Endodermal cell (in vitro differentiated cells): ENCODE measurements around the gene LMF1. TPM values are rescaled to one million over a fixed set of nuclear protein-coding genes. Genes with fewer than 3 reads are reported as not detected.

Experiments used
- DNase-seq: peaks from one replicate; pipeline ENCODE4 v3.0.0-alpha.2; 2017
- H3K27ac ChIP-seq: 2 replicates; pipeline ENCODE4 v1.5.1; 2013; ENCODE audit warnings: mild to moderate bottlenecking, low read depth, low read length, moderate library complexity
- H3K27me3 ChIP-seq: 2 replicates; pipeline ENCODE4 v1.6.1; 2013; ENCODE audit warnings: mild to moderate bottlenecking, low read length, moderate library complexity; ENCODE audit not compliant: insufficient read depth, control insufficient read depth, poor library complexity, severe bottlenecking
- H3K36me3 ChIP-seq: 2 replicates; pipeline ENCODE4 v1.7.0; 2013; ENCODE audit warnings: mild to moderate bottlenecking, low read length, moderate library complexity; ENCODE audit not compliant: control insufficient read depth, insufficient read depth
- H3K4me1 ChIP-seq: one replicate; pipeline ENCODE4 v1.7.0; 2013; ENCODE audit warnings: low read length; ENCODE audit not compliant: control insufficient read depth, insufficient read depth
- H3K4me3 ChIP-seq: 2 replicates; pipeline ENCODE4 v1.5.1; 2013; ENCODE audit warnings: mild to moderate bottlenecking, low read length, moderate library complexity
- H3K9ac ChIP-seq: 2 replicates; pipeline ENCODE4 v1.6.1; 2013; ENCODE audit warnings: mild to moderate bottlenecking, low read length, moderate library complexity; ENCODE audit not compliant: poor library complexity, severe bottlenecking; ENCODE audit errors: extremely low read depth
- H3K9me3 ChIP-seq: 2 replicates; pipeline ENCODE4 v1.6.1; 2013; ENCODE audit warnings: mild to moderate bottlenecking, low read length, moderate library complexity; ENCODE audit not compliant: control insufficient read depth
- H3K27ac Mint-ChIP-seq: 2 replicates; pipeline ENCODE4 v1.8.0; 2020; ENCODE audit warnings: mixed read lengths
- H3K27me3 Mint-ChIP-seq: 2 replicates; pipeline ENCODE4 v1.8.0; 2021; ENCODE audit warnings: mild to moderate bottlenecking, mixed read lengths; ENCODE audit not compliant: insufficient read depth
- H3K36me3 Mint-ChIP-seq: 2 replicates; pipeline ENCODE4 v1.8.0; 2020; ENCODE audit warnings: low read depth, mixed read lengths
- H3K4me1 Mint-ChIP-seq: 2 replicates; pipeline ENCODE4 v1.8.0; 2020; ENCODE audit warnings: mixed read lengths
- H3K4me3 Mint-ChIP-seq: 2 replicates; pipeline ENCODE4 v1.8.0; 2020; ENCODE audit warnings: mild to moderate bottlenecking, moderate library complexity, mixed read lengths
- H3K9me3 Mint-ChIP-seq: 2 replicates; pipeline ENCODE4 v1.8.0; 2020; ENCODE audit warnings: mild to moderate bottlenecking, mixed read lengths
- CTCF ChIP-seq: fragments of 200-600 bp; sonication (generic); conservative IDR thresholded peaks from 2 replicates; pipeline ENCODE4 v1.5.0; 2021; ENCODE audit warnings: antibody characterized with exemption, mild to moderate bottlenecking
- WGBS, 2 experiments: methylation state at CpG; one replicate each; pipeline versions ENCODE4 v1.1.5 to v1.1.7; 2013; ENCODE audit warnings: missing lambda C conversion rate in 2 of 2, mixed read lengths in 1 of 2; ENCODE audit not compliant: insufficient coverage in 1 of 2, insufficient read length in 1 of 2; 5-methylcytosine and 5-hydroxymethylcytosine counted together
- total RNA-seq, 2 donors: library from RNA; stranded (reverse); fragmentation: NEBNext Ultra II Directional in 1 of 2; extraction: Animal tissue kit (Norgen Biotek cat#: 25700) in 1 of 2; gene quantifications; 2 replicates in 1 of 2; 3 replicates in 1 of 2; pipeline ENCODE4 v1.2.1, GENCODE V29; 2021

LMF1 gene
- total RNA-seq, 2 donors from 2014 or later: 13.7 to 15.1 TPM

GRCh38 chr16:986411-986810 lies 15.6 kb upstream of the LMF1 start:
- Histone ChIP-seq H3K36me3 (no peaks in the 10 kb centered on the region), H3K27ac (no peak overlapping the region), H3K9me3 (no peaks in the 10 kb centered on the region), H3K9ac (no peak overlapping the region), H3K4me1 (no peaks in the 10 kb centered on the region), H3K27me3 (peaks cover 29% of the 10 kb centered on the region), H3K4me3 (no peak overlapping the region)
- H3K9me3 Mint-ChIP-seq: no peaks in the 10 kb centered on the region
- no peak overlapping the region for H3K4me3 Mint-ChIP-seq
- no peak overlapping the region for H3K27ac Mint-ChIP-seq
- H3K36me3 Mint-ChIP-seq: no peaks in the 10 kb centered on the region
- 89 to 90% methylated on average over 7 to 8 of the region's 8 CpGs for WGBS, 2 experiments
- no peak for DNase-seq
- H3K4me1 Mint-ChIP-seq: no peaks in the 10 kb centered on the region
- no peak for TF ChIP-seq CTCF
- peaks cover 17% of the 10 kb centered on the region for H3K27me3 Mint-ChIP-seq

GRCh38 chr16:985646-986400 lies 15.0 kb upstream of the LMF1 start:
- no peaks in the 10 kb centered on the region for H3K9me3 ChIP-seq
- no peak for TF ChIP-seq CTCF
- Mint-ChIP-seq H3K27me3 (peaks cover 19% of the 10 kb centered on the region), H3K36me3 (no peaks in the 10 kb centered on the region), H3K27ac (no peak overlapping the region), H3K9me3 (no peaks in the 10 kb centered on the region), H3K4me3 (no peak overlapping the region), H3K4me1 (no peaks in the 10 kb centered on the region)
- no peaks in the 10 kb centered on the region for H3K4me1 ChIP-seq
- DNase-seq: no peak
- H3K27ac ChIP-seq: no peak overlapping the region
- H3K9ac ChIP-seq: no peak overlapping the region
- H3K27me3 ChIP-seq: peaks cover 29% of the 10 kb centered on the region
- 93 to 96% methylated on average over 29 to 32 of the region's 32 CpGs for WGBS, 2 experiments
- H3K36me3 ChIP-seq: no peaks in the 10 kb centered on the region
- H3K4me3 ChIP-seq: no peak overlapping the region

DNA sequence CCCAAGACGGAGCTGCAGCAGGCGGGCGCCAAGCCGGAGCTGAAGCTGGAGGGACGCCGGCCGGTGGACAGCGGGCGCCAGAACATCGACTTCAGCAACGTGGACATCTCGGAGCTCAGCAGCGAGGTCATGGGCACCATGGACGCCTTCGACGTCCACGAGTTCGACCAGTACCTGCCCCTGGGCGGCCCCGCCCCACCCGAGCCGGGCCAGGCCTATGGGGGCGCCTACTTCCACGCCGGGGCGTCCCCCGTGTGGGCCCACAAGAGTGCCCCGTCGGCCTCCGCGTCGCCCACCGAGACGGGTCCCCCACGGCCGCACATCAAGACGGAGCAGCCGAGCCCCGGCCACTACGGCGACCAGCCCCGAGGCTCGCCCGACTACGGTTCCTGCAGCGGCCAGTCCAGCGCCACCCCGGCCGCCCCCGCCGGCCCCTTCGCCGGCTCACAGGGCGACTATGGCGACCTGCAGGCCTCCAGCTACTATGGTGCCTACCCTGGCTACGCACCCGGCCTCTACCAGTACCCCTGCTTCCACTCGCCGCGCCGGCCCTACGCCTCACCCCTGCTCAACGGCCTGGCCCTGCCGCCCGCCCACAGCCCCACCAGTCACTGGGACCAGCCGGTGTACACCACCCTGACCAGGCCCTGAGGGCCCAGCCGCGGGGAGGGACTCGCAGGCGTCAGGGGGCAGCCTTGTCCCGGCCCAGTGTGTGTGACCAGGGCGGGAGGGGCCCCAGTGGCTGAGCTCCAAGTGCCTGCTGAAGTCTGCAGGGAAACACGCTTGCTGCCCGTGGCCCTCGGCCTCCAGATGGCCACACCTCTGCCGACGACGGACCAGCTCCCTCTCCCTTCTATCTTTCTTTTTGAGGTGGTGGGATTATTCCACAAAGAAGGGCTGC lies 14.2 kb upstream of the LMF1 start:
- Mint-ChIP-seq H3K27me3 (peaks cover 20% of the 10 kb centered on the region), H3K36me3 (no peaks in the 10 kb centered on the region), H3K4me1 (no peaks in the 10 kb centered on the region), H3K4me3 (no peak overlapping the region), H3K9me3 (no peaks in the 10 kb centered on the region), H3K27ac (no peak overlapping the region)
- no peaks in the 10 kb centered on the region for H3K36me3 ChIP-seq
- H3K9ac ChIP-seq: no peak overlapping the region
- no peaks in the 10 kb centered on the region for H3K4me1 ChIP-seq
- H3K4me3 ChIP-seq: no peak overlapping the region
- WGBS, 2 experiments: 94 to 98% methylated on average over 54 to 78 of the region's 78 CpGs
- H3K27me3 ChIP-seq: peaks cover 38% of the 10 kb centered on the region
- no peaks in the 10 kb centered on the region for H3K9me3 ChIP-seq
- TF ChIP-seq CTCF: no peak
- no peak overlapping the region for H3K27ac ChIP-seq
- no peak for DNase-seq
